Measurements from ENCODE around the gene TBC1D10A.
"Not testable (repeated sequence)": the region's sequence is repeated elsewhere in the genome, so short reads cannot be mapped to it uniquely, and the experiment has no call there.

Gene TBC1D10A

DNA sequence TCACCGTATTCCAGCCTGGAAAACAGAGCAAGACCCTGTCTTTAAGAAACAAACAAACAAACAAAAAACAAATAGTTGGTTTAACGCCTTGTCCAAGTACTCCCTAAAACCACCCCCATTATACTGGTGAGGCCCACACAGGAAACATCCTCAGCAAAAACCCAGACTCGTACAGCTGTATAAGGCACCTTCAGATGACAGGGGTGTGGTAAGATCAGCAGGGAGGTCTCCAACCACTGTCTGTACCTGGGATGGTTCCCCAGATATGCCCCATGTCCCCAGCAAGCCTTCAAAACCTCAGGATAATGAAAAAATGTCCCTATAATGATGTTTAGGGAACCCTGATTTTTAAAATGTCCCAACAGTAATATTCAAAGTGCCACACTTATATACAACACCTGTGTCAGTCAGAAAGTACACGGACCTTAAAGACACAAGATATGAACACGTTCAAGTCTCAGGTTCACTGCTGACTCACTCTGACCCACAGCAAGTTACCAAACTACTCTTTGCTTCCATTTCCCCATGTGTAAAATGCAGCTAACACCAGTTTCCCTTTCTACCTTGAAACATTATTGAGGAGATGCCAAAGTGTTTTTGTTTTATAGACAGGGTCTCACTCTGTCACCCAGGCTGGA is 20.6 kb upstream of the TBC1D10A start:
- TF ChIP-seq, protein P1, sequence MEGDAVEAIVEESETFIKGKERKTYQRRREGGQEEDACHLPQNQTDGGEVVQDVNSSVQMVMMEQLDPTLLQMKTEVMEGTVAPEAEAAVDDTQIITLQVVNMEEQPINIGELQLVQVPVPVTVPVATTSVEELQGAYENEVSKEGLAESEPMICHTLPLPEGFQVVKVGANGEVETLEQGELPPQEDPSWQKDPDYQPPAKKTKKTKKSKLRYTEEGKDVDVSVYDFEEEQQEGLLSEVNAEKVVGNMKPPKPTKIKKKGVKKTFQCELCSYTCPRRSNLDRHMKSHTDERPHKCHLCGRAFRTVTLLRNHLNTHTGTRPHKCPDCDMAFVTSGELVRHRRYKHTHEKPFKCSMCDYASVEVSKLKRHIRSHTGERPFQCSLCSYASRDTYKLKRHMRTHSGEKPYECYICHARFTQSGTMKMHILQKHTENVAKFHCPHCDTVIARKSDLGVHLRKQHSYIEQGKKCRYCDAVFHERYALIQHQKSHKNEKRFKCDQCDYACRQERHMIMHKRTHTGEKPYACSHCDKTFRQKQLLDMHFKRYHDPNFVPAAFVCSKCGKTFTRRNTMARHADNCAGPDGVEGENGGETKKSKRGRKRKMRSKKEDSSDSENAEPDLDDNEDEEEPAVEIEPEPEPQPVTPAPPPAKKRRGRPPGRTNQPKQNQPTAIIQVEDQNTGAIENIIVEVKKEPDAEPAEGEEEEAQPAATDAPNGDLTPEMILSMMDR (conservative IDR thresholded peaks at IDR 0.05; ENCODE audit: low read length) = no peak
- no peak overlapping the region for H3K4me3 ChIP-seq (ENCODE audit: low read length)
- DNase-seq (ENCODE audit: low read depth) = no peak

DNA sequence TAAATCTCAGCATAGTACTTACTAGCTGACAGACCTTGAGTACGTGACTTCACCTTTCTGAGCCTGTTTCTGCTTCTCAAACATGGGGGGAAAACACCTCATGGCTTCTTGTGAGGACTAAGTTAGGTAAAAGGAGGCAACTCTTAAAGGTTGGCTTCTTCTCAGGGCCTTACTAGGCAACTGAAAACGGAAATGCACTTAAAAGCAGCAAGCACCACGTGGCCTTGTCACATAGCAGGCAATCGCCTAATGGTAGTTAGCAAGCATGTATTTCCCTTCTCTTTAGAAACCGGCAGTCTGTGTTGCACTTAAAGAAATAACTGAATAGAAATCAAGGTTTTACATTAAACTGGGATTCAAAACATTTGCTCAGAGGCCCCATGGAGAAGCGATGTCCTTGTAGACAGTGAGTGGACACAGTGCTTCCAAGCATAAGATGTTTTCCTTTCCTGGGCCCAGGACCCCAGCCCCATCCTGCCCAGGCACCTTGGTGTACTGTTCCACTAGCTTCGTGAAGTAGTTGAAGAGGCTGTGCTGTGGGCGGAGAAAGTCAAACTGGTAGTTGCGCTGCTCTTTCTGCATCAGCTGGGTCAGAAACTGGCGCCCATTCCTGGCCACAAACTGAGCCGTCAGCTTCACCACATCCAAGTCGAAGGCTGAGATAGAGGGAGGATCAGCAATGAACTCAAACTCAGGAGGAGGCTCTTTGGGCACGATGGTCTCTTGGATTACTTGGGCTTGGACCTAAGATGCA is 17.9 kb upstream of the TBC1D10A start:
- H3K4me3 ChIP-seq (ENCODE audit: low read length) = no peak overlapping the region
- TF ChIP-seq, protein P1 (conservative IDR thresholded peaks at IDR 0.05; ENCODE audit: low read length) = no peak
- DNase-seq (ENCODE audit: low read depth) = no peak

DNA sequence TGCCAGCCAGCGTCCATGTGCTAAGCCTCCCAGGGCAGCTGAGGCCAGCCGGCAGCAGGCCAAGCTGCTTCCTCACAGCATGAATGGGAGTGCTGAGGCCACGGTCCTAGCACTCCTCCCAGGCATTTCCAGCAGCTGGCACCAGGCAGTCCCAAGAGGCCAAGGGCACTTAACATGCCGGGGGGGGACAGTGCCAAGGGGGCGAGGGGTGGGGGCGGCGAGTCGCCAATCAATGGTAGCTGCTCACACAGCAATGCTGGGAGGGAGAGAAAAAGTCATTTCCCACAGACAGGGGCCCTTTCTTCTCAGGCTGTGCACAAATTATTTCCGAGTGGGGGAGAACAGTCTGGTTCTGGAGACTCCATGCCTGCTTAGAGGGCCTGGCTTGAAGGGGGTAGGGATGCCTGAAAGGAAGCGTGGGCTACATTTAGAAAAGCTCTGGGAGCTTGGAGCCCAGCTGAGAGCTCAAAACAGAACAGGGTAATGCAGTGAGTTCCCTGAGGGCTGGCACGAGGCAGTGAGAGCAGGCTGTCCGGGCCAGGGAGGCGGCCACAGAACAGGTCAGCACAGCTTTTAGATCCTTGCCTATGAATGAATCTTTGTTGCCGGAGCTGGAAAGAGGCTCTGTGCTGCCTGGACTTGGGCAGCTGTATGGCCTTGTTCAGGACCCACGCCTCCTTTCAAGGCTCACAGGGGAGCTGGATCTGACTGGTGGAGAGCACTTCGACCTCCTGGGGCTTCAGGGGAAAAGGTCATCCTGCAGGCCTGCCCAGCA is 14.4 kb upstream of the TBC1D10A start:
- no peak for DNase-seq (ENCODE audit: low read depth)
- TF ChIP-seq, protein P1 (conservative IDR thresholded peaks at IDR 0.05; ENCODE audit: low read length) = no peak
- H3K4me3 ChIP-seq (ENCODE audit: low read length) = no peak overlapping the region

DNA sequence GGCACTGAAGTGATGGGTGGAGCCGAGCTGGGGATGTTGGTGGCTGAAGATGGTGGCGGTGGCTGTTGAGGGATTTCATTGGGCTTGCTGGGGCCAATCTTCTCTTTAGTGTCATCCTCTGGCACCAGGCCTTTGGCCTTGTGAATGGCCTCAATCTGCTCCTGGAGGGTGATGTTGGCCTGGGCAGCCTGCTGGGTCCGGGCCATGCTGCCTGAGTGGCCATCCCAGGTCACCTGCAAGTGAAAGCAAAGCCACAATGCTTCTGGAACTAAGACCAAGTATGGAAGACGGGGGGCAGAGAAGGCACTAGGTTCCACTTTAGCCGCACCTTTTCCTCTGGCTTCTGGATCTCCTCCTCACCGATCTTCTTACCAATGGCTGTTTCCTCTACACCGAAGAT is 12.1 kb upstream of the TBC1D10A start:
- TF ChIP-seq, protein P1 (conservative IDR thresholded peaks at IDR 0.05; ENCODE audit: low read length) = no peak
- DNase-seq (ENCODE audit: low read depth) = no peak
- no peak overlapping the region for H3K4me3 ChIP-seq (ENCODE audit: low read length)

DNA sequence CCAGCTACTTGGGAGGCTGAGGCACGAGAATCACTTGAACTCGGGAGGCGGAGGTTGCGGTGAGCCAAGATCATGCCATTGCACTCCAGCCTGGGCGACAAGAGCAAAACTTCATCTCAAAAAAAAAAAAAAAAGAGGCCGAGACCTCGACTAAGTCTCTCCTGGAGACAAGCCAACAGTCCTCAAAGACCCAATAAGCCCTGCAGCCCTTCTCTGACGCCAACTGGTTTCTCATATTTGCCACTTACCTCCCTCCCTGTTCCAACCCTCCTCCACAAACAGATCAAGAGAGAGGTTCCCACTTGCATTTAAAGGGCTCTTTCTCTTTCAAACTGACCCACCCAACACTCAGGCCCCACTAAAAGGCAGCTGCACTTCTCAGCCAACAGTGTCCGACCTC is 11.6 kb upstream of the TBC1D10A start:
- not testable (repeated sequence) for DNase-seq (ENCODE audit: low read depth); H3K4me3 ChIP-seq (ENCODE audit: low read length)

DNA sequence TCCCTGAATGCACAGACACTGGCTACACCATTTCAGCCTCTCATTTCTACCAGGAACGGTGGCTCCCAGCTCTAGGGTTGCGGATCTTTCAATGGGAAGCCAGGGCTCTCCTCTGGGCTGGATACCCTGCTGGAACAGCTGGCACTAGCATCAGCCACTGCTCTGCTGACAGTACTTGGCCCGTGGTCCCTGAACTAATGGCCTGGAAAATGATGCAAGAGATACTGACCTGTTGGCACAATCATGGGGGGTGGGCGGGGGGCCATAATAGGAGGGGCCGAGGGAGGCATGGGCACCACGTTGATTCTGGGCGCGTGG is 10.7 kb upstream of the TBC1D10A start:
- no peak for DNase-seq (ENCODE audit: low read depth)
- TF ChIP-seq, protein P1 (conservative IDR thresholded peaks at IDR 0.05; ENCODE audit: low read length) = no peak

DNA sequence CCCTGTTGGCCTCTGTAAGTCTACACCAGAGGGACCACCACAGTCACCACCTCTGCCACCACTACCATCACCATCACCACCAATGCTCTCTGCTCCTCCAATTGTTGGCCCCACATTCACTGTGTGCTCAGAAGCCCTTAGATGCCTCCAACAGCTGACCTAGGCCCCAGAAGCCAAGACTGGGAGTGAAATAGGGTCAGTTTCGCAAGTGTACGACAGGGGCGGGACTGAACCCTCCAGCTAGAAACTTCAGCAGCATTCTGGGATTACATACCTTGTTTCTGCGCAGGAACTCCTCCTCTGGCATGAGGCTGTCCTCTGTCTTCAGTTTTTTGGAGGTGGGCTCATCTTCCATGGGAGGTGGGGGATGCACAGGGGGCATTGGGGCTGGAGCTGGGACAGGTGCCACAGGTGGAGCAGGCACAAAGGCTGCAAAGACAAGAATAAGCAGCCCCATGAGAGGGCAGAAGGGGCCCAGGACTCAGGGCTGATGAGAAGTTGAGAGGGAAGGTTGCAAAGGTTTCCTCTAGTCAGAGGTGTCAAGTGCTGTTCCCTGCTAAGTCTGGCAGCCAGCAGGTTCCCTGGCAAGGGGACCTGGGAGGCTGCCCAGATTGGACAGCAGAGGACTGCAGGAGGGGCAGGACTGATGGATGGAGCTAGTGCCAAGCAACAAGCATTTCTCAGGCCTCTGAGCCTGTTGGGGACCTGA is 10.2 kb upstream of the TBC1D10A start:
- TF ChIP-seq, protein P1 (conservative IDR thresholded peaks at IDR 0.05; ENCODE audit: low read length) = no peak

More for the DNA sequence above, 10.7 kb upstream of the TBC1D10A start:
- no peak overlapping the region for H3K4me3 ChIP-seq (ENCODE audit: low read length)

More for the DNA sequence above, 10.2 kb upstream of the TBC1D10A start:
- H3K4me3 ChIP-seq (ENCODE audit: low read length) = no peak overlapping the region
- DNase-seq (ENCODE audit: low read depth) = no peak
